ENCODE results near the gene ARX.

Gene ARX

GRCh38 chrX:24999511-24999910 is 16.3 kb downstream of the ARX start:
- DNase-seq = no peak

DNA sequence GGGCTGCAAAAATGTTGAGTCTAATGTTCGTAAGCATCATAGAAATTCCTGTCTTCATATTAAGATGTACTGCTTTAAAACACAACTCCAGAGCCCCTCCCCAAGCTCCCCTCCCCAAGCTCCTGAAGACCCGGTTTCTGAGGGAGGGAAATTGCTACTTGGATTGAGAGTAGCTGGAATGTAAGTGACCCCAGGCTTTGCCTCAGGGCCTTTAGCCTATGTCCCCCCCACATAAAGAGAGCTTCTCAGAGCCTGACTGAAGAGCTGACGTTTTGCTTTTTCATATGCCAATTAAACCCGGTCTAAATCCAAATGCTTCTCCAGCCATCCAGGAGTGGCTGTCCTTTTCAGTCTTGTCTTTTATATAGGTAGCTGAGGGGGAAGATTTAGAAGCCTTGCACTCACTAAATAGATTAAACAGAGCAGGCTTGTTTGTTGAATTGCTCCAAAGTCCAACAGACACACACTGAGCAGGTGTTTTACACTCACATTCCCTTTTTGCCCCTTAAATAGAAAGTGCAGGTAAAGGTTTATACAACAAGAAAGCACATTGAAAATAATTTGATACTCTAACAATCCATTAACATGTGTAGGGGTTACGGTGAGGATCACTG is 19.6 kb downstream of the ARX start:
- no peak for DNase-seq

DNA sequence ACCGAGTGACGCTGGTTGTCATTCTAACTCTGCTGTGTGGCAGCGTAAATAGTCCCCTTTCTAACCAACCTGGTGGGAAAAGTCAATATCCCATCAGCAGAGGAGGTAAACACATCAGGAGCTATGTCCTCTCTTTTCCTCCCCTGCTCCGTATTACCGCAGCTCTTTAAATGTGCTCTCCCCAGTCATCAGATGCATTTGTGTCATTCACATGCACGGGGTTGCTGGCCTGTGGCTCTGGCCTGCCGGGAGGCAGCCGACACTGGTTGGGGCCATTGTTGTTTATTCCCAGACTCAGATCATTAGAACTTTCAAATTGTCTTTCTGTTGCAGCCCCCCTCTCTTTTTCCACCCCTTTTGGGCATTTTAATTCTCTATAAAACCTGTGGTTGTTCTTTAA is 21.9 kb downstream of the ARX start:
- DNase-seq = no peak

GRCh38 chrX:24990535-24990934 is 25.2 kb downstream of the ARX start:
- DNase-seq = no peak

DNA sequence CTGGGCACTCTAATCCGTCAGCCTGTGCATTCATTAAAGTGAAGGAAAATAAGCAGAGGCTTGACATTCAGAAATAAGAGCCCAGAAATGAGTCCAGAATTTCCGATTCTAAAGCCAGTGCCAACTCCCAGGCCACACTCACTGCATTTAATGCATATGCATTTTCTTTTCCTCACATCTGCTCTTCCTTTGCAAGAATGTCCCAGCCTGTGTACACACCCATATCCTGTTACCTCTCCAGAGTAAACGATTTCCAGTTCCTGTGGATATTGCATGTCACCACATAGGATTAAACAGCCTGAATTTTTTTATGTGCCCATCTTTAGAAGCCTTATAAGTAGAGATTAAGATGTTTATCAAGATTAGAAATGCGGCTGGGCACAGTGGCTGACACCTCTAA is 27.5 kb downstream of the ARX start:
- DNase-seq = no peak

DNA sequence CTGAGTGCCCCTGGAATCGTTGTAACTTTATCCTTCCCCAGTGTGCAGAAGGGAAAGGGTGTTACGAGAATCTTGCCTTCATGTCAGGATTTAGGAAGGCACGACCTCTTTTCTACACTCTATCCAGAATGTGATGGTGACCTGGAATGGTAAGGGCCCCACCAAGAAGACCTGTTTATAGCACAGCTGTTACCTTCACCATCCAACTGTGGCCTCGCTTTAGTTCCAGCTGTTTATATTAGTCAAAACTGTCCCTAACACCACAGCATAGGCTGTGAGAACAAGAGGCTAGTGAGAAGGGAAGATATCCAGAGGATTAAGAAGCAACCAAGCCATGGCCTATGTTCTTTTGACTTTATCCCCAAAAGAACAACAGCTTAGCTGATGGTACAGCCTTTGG is 28.0 kb downstream of the ARX start:
- DNase-seq = no peak

DNA sequence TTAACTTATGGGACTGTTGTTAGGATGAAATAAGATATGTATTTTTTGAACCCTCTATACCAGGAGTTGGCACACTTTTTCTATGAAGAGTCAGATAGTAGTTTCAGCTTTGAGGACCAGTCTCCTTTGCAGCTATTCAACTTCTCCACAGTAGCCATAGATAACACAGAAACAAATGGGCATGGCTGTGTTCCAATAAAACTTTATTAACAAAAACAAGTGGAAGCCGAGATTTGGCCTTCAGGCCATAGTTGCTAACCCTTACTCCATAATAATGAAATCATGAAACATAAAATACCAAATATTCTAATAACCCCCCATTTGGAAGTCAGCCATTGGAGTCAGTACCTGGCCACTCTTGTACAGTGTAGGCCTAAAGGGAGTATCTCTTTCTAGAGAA is 30.6 kb downstream of the ARX start:
- DNase-seq = no peak

- no peak for DNase-seq
Observed at GRCh38 chrX:24983931-24984330, 31.8 kb downstream of the ARX start.

- peak; percentile 25 for DNase-seq
Observed at GRCh38 chrX:24982306-24982965, 33.3 kb downstream of the ARX start.

DNA sequence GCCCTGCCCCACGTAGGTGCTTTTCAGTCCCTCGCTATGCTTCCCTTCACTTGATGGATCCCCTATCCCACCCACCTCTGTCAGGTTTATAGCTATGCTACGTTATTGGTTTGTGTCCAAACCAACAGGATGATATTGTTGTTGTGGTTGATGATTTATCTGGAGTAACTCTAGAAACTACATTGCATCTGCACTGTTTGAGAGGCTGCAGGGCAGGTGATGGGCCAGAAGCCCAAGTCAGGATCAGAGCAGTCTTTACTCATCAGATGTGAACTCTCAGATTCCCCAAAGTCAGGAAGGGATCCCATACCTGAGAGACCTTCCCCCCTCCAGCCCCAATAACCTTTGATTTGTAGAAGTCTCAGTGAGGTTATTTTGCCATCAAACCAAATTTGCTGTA is 34.7 kb downstream of the ARX start:
- DNase-seq = no peak

DNA sequence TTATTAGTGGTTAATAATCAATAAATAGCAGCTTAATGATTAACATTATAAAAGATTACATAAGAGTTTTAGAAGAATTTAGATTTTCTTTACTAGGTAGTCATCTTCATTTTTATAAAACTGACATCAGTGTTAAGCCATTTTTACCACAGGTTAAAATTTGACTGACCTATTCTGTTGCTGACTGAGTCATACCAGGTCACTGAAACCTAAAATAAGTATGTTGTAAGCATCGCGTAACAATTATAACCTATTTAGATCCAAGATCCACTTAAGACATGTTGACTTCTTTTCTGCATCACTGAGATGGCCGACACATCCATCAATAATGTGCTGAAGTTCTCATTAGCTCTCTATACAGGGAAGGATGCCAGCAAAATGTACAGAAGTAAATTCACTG is 36.7 kb downstream of the ARX start:
- DNase-seq = no peak

DNA sequence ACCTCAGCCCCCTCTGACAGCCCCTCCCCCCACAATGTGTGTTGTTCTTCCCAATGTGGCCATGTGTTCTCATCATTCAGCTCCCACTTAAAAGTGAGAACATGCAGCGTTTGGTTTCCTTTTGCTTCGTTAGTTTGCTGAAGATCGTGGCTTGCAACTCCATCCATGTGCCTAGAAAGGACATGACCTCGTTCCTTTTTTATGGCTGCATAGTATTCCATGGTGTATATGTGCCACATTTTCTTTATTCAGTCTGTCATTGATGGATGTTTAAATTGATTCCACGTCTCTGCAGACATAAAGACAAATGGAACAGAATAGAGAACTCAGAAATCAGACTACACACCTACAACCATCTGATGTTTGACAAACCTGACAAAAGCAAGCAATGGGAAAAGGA is 46.0 kb downstream of the ARX start:
- no peak for DNase-seq

DNA sequence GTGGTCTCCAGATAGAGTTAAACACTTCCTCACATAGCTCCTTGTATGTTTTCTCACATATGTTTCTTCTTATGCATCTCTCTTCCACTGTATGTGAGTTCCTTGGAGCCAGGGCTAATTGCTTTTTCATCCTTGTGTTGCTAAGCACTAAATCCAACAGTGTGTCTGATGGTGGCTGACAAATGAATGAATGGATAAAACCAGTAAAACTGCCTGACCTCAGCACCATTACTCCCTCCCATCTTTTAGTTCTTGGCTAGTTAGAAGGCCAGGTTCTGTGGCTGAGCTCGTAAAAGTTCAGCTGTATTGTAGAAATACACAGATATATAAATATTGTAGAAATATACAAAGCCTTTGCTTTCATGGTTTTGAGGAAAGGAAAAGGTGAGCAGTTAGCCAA is 50.4 kb downstream of the ARX start:
- no peak for DNase-seq

GRCh38 chrX:24963823-24964222 is 51.9 kb downstream of the ARX start:
- peak; percentile 6 for DNase-seq

GRCh38 chrX:24961809-24962208 is 54.0 kb downstream of the ARX start:
- no peak for DNase-seq

DNA sequence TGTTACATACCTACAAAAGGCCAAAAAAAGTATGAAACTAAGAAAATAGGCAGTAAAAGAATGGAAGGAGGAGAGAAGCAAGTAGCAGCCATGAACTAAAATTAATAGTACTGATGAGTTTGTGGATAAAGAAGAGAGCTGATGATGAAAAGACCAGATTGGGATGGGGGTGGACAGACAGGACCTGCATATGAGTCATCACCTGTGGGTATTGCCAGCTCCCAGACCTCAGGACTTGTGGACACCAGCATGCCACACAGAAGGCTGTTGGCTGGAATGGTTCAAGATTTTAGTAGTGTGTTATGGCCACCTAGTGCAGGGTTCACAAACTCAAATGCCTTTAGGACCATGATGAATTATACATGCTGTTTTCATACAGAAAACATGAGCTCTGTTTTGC is 58.9 kb downstream of the ARX start:
- DNase-seq = peak; percentile 0

- DNase-seq = no peak
Observed at GRCh38 chrX:24955372-24955930, 60.3 kb downstream of the ARX start.

DNA sequence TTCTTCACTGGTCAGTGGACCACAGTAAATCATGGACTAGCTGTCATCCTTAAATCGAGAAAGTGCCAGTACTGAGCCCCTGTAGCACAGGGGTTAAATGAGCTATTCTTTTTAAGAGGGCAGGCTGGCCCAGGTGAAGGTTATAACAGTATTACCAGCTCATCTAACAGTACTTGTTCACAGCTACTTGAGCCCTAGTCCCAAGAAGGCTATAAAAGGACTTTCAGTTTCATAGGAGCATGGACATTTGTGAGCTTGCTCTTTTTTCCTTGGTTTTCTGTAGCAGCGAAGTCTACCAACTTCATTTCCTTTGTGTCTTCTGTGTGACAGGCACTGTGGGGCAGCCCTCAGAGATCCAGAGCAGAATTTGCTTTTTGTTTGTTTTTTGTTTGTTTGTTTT is 61.0 kb downstream of the ARX start:
- DNase-seq = no peak
